ENCODE measurements around the gene HMGCLL1. TPM values are rescaled to one million over a fixed set of nuclear protein-coding genes. Genes with fewer than 3 reads are reported as not detected.

HMGCLL1 gene
- total RNA-seq, 4 donors from 2014 or later, result 0.58 to 9.5 (median 1.5) TPM; not detected in 1

- intact Hi-C loops (cut with DNase I; ENCODE audit: low total_unique reads), result no loop called here
- Histone ChIP-seq H3K4me3 (no peak overlapping the region), H3K36me3 (no peaks in the 10 kb centered on the region), H3K27me3 (no peaks in the 10 kb centered on the region), H3K27ac (no peak overlapping the region), H3K9me3 (no peaks in the 10 kb centered on the region), H3K4me1 (no peaks in the 10 kb centered on the region)
- no peak for DNase-seq
- TF ChIP-seq POLR2A (IDR thresholded peaks at IDR 0.05) (no peak), CTCF (IDR thresholded peaks at IDR 0.05) (no peak)
Measured at GRCh38 chr6:55443238-55444134, 135.5 kb downstream of the HMGCLL1 start.

DNA sequence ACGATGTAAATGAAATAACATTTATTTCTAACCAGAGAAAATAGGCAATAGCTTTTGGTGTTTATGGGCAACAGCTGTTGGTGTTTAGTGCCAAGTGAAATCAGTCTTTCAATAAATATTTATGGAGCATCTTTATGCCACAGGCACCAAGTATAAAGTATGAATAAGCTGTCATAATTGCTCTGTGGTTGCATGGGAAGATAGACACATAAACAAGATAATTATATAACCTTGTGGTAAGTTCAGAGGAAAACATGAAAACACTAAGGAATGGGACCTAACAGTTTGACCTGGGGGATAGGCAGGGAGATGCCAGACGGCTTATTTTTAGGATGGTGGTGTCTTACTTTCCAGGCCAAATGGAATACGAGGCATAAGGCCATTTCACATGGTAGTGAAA is 140.8 kb downstream of the HMGCLL1 start:
- intact Hi-C loops (cut with DNase I; ENCODE audit: low total_unique reads), result no loop called here
- TF ChIP-seq CTCF (IDR thresholded peaks at IDR 0.05) (no peak), POLR2A (IDR thresholded peaks at IDR 0.05) (no peak)
- Histone ChIP-seq H3K4me3 (no peak overlapping the region), H3K27me3 (no peaks in the 10 kb centered on the region), H3K27ac (no peak overlapping the region), H3K9me3 (no peaks in the 10 kb centered on the region), H3K36me3 (no peaks in the 10 kb centered on the region), H3K4me1 (no peaks in the 10 kb centered on the region)
- DNase-seq, result no peak

GRCh38 chr6:55437141-55437540 is 141.9 kb downstream of the HMGCLL1 start:
- intact Hi-C loops (cut with DNase I; ENCODE audit: low total_unique reads), result no loop called here
- DNase-seq, result no peak
- Histone ChIP-seq H3K4me3 (no peak overlapping the region), H3K4me1 (no peaks in the 10 kb centered on the region), H3K9me3 (no peaks in the 10 kb centered on the region), H3K36me3 (no peaks in the 10 kb centered on the region), H3K27ac (no peak overlapping the region), H3K27me3 (no peaks in the 10 kb centered on the region)
- TF ChIP-seq CTCF (IDR thresholded peaks at IDR 0.05), result no peak
- TF ChIP-seq POLR2A (IDR thresholded peaks at IDR 0.05), result no peak

GRCh38 chr6:55433446-55434130 is 145.4 kb downstream of the HMGCLL1 start:
- intact Hi-C loops (cut with DNase I; ENCODE audit: low total_unique reads), result no loop called here
- Histone ChIP-seq H3K36me3 (no peaks in the 10 kb centered on the region), H3K27ac (no peak overlapping the region), H3K4me3 (no peak overlapping the region), H3K27me3 (no peaks in the 10 kb centered on the region), H3K9me3 (no peaks in the 10 kb centered on the region), H3K4me1 (no peaks in the 10 kb centered on the region)
- TF ChIP-seq CTCF (IDR thresholded peaks at IDR 0.05) (no peak), POLR2A (IDR thresholded peaks at IDR 0.05) (no peak)
- DNase-seq, result no peak

- no peak overlapping the region for H3K4me3 ChIP-seq
- no peaks in the 10 kb centered on the region for H3K36me3 ChIP-seq
- intact Hi-C loops (cut with DNase I; ENCODE audit: low total_unique reads), result no loop called here
- no peaks in the 10 kb centered on the region for H3K9me3 ChIP-seq
- no peaks in the 10 kb centered on the region for H3K27me3 ChIP-seq
- no peaks in the 10 kb centered on the region for H3K4me1 ChIP-seq
- TF ChIP-seq POLR2A (IDR thresholded peaks at IDR 0.05) (no peak), CTCF (IDR thresholded peaks at IDR 0.05) (no peak)
- no peak for DNase-seq
- no peak overlapping the region for H3K27ac ChIP-seq
Measured at GRCh38 chr6:55423933-55424332, 155.1 kb downstream of the HMGCLL1 start.

All from uterus (tissue), 4 donors.